GM12878 (cell line): ENCODE results near the gene CIAO2B. TPM values are rescaled to one million over a fixed set of nuclear protein-coding genes. Genes with fewer than 3 reads are reported as not detected.

ENCODE experiments used
- ATAC-seq: fragments of 200-7000 bp; cut with Tn5 transposase; 3 replicates; pipeline ENCODE4 v1.9.1; 2020; ENCODE audit warnings: mild to moderate bottlenecking, moderate library complexity
- BruUV-seq: library from RNA; stranded (reverse); fragments of 400-500 nt; replicated peaks from 2 replicates; lab custom pipeline; 2021; lab: Mats Ljungman, UMichigan
- CTCF ChIA-PET: fragments of 300-600 bp; sonication (Branson Sonifier 250); formaldehyde crosslinking; extraction: SDS; loops from one replicate; lab custom pipeline; 2021; ENCODE audit warnings: inconsistent platforms; lab: Yijun Ruan, JAX
- POLR2A ChIA-PET: fragments of 350-600 bp; formaldehyde crosslinking; extraction: SDS; loops from one replicate; lab custom pipeline; 2021; ENCODE audit warnings: inconsistent platforms; lab: Charles Lee
- RAD21 ChIA-PET: fragments of 300-600 bp; sonication (Branson Sonifier 250); formaldehyde crosslinking; loops from one replicate; lab custom pipeline; 2023; ENCODE audit warnings: antibody characterized with exemption; ENCODE audit not compliant: unreplicated experiment; lab: Charles Lee
- SMC1A ChIA-PET: fragments of 300-600 bp; sonication (Branson Sonifier 250); formaldehyde crosslinking; loops from one replicate; lab custom pipeline; 2023; ENCODE audit not compliant: unreplicated experiment, uncharacterized antibody; lab: Charles Lee
- DNase-seq: peaks from one replicate; pipeline ENCODE4 v3.0.0-alpha.2; 2011; ENCODE audit warnings: low read depth, low spot score
- FAIRE-seq: peaks from 3 replicates; lab custom pipeline; 2011; peaks lifted over from hg19 to GRCh38; lab: Jason Lieb, UNC
- H2AFZ ChIP-seq: 2 replicates; pipeline ENCODE4 v1.6.0; 2011; ENCODE audit warnings: low read depth, low read length, control low read depth; ENCODE audit not compliant: control insufficient read depth
- H3K27ac ChIP-seq: 2 replicates; pipeline ENCODE4 v1.5.1; 2011; ENCODE audit warnings: control low read depth; ENCODE audit not compliant: control insufficient read depth, insufficient read depth
- H3K27me3 ChIP-seq, 2 experiments: replicated peaks in 1 of 2; 2 replicates each; pipeline versions ENCODE4 v1.6.0 to v1.6.1; 2011; ENCODE audit warnings: low read length in 1 of 2; ENCODE audit not compliant: control insufficient read depth in 2 of 2, insufficient read depth in 2 of 2
- H3K36me3 ChIP-seq, 2 experiments: 2 replicates each; pipeline ENCODE4 v1.5.1; 2011; ENCODE audit warnings: low read length in 1 of 2; ENCODE audit not compliant: control insufficient read depth in 2 of 2, insufficient read depth in 2 of 2
- H3K4me1 ChIP-seq: 2 replicates; pipeline ENCODE4 v1.6.1; 2011; ENCODE audit warnings: mild to moderate bottlenecking, low read length, moderate library complexity, mixed read lengths; ENCODE audit not compliant: control insufficient read depth, insufficient read depth
- H3K4me2 ChIP-seq: 2 replicates; pipeline ENCODE4 v1.6.0; 2011; ENCODE audit warnings: control low read depth; ENCODE audit not compliant: control insufficient read depth, insufficient read depth
- H3K4me3 ChIP-seq: fragments of 200-600 bp; sonication (generic); 2 replicates; pipeline ENCODE4 v1.5.1; 2016
- H3K79me2 ChIP-seq: 2 replicates; pipeline ENCODE4 v1.6.0; 2011; ENCODE audit warnings: low read length; ENCODE audit not compliant: control insufficient read depth, insufficient read depth
- H3K9ac ChIP-seq: 2 replicates; pipeline ENCODE4 v1.8.0; 2011; ENCODE audit warnings: low read length, control low read depth, mixed read lengths; ENCODE audit not compliant: control insufficient read depth, insufficient read depth
- H3K9me3 ChIP-seq: replicated peaks from 3 replicates; pipeline ENCODE4 v1.5.1; 2011; ENCODE audit warnings: mild to moderate bottlenecking, low read length; ENCODE audit not compliant: control insufficient read depth, insufficient read depth
- H4K20me1 ChIP-seq: 2 replicates; pipeline ENCODE4 v1.6.0; 2011; ENCODE audit not compliant: control insufficient read depth, insufficient read depth
- ATF2 ChIP-seq: IDR thresholded peaks from 2 replicates; pipeline ENCODE4 v1.6.1; 2012; ENCODE audit warnings: low read length, inconsistent platforms
- DPF2 ChIP-seq: fragments of 450-650 bp; IDR thresholded peaks from 2 replicates; pipeline ENCODE4 v1.6.1; 2017; ENCODE audit warnings: mild to moderate bottlenecking
- ESRRA ChIP-seq: IDR thresholded peaks from 2 replicates; pipeline ENCODE4 v1.6.1; 2012; ENCODE audit warnings: mild to moderate bottlenecking, low read length, improper control_type of control experiment
- ETV6 ChIP-seq, 2 experiments: fragments of 450-650 bp in 1 of 2; IDR thresholded peaks in 1 of 2; conservative IDR thresholded peaks in 1 of 2; 2 replicates each; pipeline ENCODE4 v1.6.1; 2014; ENCODE audit warnings: antibody characterized with exemption in 1 of 2, borderline replicate concordance in 1 of 2, low read depth in 1 of 2, mild to moderate bottlenecking in 1 of 2, moderate library complexity in 1 of 2
- FOS ChIP-seq: IDR thresholded peaks from 3 replicates; pipeline ENCODE4 v1.6.1; 2011; ENCODE audit warnings: borderline replicate concordance; ENCODE audit not compliant: insufficient read length; ENCODE audit errors: extremely low read depth
- GABPA ChIP-seq: IDR thresholded peaks from 2 replicates; pipeline ENCODE4 v1.6.1; 2014; ENCODE audit warnings: antibody characterized with exemption, low read depth, mild to moderate bottlenecking, inconsistent platforms
- HCFC1 ChIP-seq: fragments of 150-350 bp; IDR thresholded peaks from 2 replicates; pipeline ENCODE4 v1.6.1; 2014; ENCODE audit warnings: low read length
- HDAC6 ChIP-seq: fragments of 200-600 bp; sonication (generic); IDR thresholded peaks from one replicate; pipeline ENCODE4 v1.8.0; 2017; ENCODE audit warnings: antibody characterized with exemption; ENCODE audit not compliant: unreplicated experiment
- HDGF ChIP-seq: fragments of 450-650 bp; IDR thresholded peaks from 2 replicates; pipeline ENCODE4 v1.6.1; 2016; ENCODE audit warnings: antibody characterized with exemption
- IKZF1 ChIP-seq: fragments of 450-650 bp; conservative IDR thresholded peaks from 2 replicates; pipeline ENCODE4 v1.6.1; 2017; ENCODE audit warnings: antibody characterized with exemption, mild to moderate bottlenecking
- KAT2A ChIP-seq: conservative IDR thresholded peaks from 2 replicates; pipeline ENCODE4 v1.6.1; 2011; ENCODE audit warnings: low read depth, low read length; ENCODE audit not compliant: control insufficient read depth
- KLF5 ChIP-seq: fragments of 450-650 bp; IDR thresholded peaks from 2 replicates; pipeline ENCODE4 v1.6.1; 2014; ENCODE audit warnings: mild to moderate bottlenecking; ENCODE audit not compliant: partially characterized antibody
- NKRF ChIP-seq: fragments of 450-650 bp; conservative IDR thresholded peaks from 2 replicates; pipeline ENCODE4 v1.6.1; 2017; ENCODE audit warnings: mild to moderate bottlenecking, moderate library complexity
- USF2 ChIP-seq: IDR thresholded peaks from 2 replicates; pipeline ENCODE4 v1.6.1; 2011; ENCODE audit warnings: low read depth, low read length, improper control_type of control experiment, borderline replicate concordance
- ZBTB40 ChIP-seq: fragments of 450-650 bp; IDR thresholded peaks from 2 replicates; pipeline ENCODE4 v1.6.1; 2016; ENCODE audit warnings: mild to moderate bottlenecking, moderate library complexity, borderline replicate concordance
- ZNF217 ChIP-seq: fragments of 450-650 bp; IDR thresholded peaks from 2 replicates; pipeline ENCODE4 v1.6.1; 2017; ENCODE audit warnings: antibody characterized with exemption, mild to moderate bottlenecking
- WGBS: methylation state at CpG from one replicate; pipeline ENCODE4 v1.1.6; 2016; ENCODE audit warnings: low lambda C conversion rate; ENCODE audit not compliant: insufficient replicate concordance, insufficient coverage; ENCODE audit errors: missing lambda C conversion rate; 5-methylcytosine and 5-hydroxymethylcytosine counted together
- in situ Hi-C: fragments of 300-500 bp; cut with MboI; formaldehyde crosslinking; loops from 9 replicates; pipeline ENCODE4 v1.14.3; 2018; ENCODE audit warnings: mixed read lengths
- intact Hi-C: fragments of 100-400 bp; cut with micrococcal nuclease; formaldehyde crosslinking; loops from one replicate; pipeline ENCODE4 v1.14.2; 2022; ENCODE audit not compliant: unreplicated experiment
- polyA plus RNA-seq, 11 experiments: library from polyadenylated mRNA; depleted of rRNA in 4 of 11; unstranded in 6 of 11; stranded (reverse) in 5 of 11; fragments of >200 nt; fragmentation: Nextera tagmentation in 4 of 11; fragmentation: Illumina TruSeq in 1 of 11; extraction: Ambion mirVana in 4 of 11; extraction: Trizol in 1 of 11; gene quantifications; 1 replicate in 1 of 11; 2 replicates in 10 of 11; pipeline versions ENCODE4 v1.2.1 to v1.2.3, GENCODE V29; 2011 to 2016; ENCODE audit warnings: inconsistent platforms in 2 of 11, missing spikeins in 2 of 11, low read depth in 1 of 11
- total RNA-seq, 4 experiments: library from RNA; depleted of rRNA in 3 of 4; stranded (reverse); fragments of >200 nt in 3 of 4; fragmentation: Illumina TruSeq in 1 of 4; extraction: Trizol in 1 of 4; gene quantifications; 2 replicates each; pipeline versions ENCODE4 v1.2.1 to v1.2.3, GENCODE V29; 2013 to 2021

CIAO2B gene
- total and polyA plus RNA-seq, 10 of the 15 experiments (the other 5 are each of a cell fraction or from before 2014, with no cell fraction given), result 76.4 to 241 (median 138) TPM

- ChIA-PET SMC1A (no interaction called here), RAD21 (interaction anchor here (0.5 kb wide), 1 partner anchor 38 kb away, joined by 4 read pairs; no protein-coding TSS in a partner anchor), CTCF (interaction anchor here (2.2 kb wide), 1 partner anchor 14 kb away, joined by 7 read pairs; the partner anchor contains the start of gene RRAD), POLR2A (no interaction called here)
- H3K36me3 ChIP-seq, result no peaks in the 10 kb centered on the region
- no peaks in the 10 kb centered on the region for H3K9me3 ChIP-seq
- no peak overlapping the region for H3K27ac ChIP-seq
- BruUV-seq, result no TSS peak
- ATAC-seq (no peak), DNase-seq (no peak), FAIRE-seq (no peak)
- TF ChIP-seq KAT2A, result no peak
- TF ChIP-seq USF2, result no peak
- no peak for TF ChIP-seq GABPA
- no peak for TF ChIP-seq KLF5
- no peak for TF ChIP-seq NKRF
- no peak for TF ChIP-seq ATF2
- TF ChIP-seq FOS, result no peak
- no peak for TF ChIP-seq HDAC6
- TF ChIP-seq ZBTB40, result no peak
- TF ChIP-seq ETV6 (conservative IDR thresholded peaks at IDR 0.05 in 1 of 2, IDR thresholded peaks at IDR 0.05 in 1 of 2; ENCODE audit: borderline replicate concordance in 1 of 2, low read depth in 1 of 2), result no peak
- no peak for TF ChIP-seq IKZF1
- TF ChIP-seq ZNF217, result no peak
- no peak for TF ChIP-seq ESRRA
- no peak for TF ChIP-seq DPF2
- TF ChIP-seq HCFC1, result no peak
- no peak for TF ChIP-seq HDGF
- no peak overlapping the region for H3K9ac ChIP-seq
- H4K20me1 ChIP-seq, result no peaks in the 10 kb centered on the region
- 27% methylated on average over 8 of the region's 8 CpGs for WGBS
- in situ Hi-C loops, result no loop called here
- intact Hi-C loops, result no loop called here
- no peak overlapping the region for H2AFZ ChIP-seq
- H3K79me2 ChIP-seq, result no peaks in the 10 kb centered on the region
- no peak overlapping the region for H3K4me3 ChIP-seq
- H3K27me3 ChIP-seq, result no peaks in the 10 kb centered on the region; a peak in 2 of 4 replicates
- no peak overlapping the region for H3K4me2 ChIP-seq
- no peaks in the 10 kb centered on the region for H3K4me1 ChIP-seq
Observed at GRCh38 chr16:66911801-66912200, 22.4 kb downstream of the CIAO2B start.
